PC-9 (cell line): ENCODE measurements around the gene SYNGR1.
"Not testable (repeated sequence)": the region's sequence is repeated elsewhere in the genome, so short reads cannot be mapped to it uniquely, and the experiment has no call there.

Experiments used
- CTCF ChIP-seq: fragments of 200-600 bp; sonication (generic); conservative IDR thresholded peaks from 2 replicates; pipeline ENCODE4 v1.6.1; 2017; ENCODE audit warnings: mixed run types, antibody characterized with exemption, mild to moderate bottlenecking, moderate library complexity
- EZH2 ChIP-seq: fragments of 200-600 bp; sonication (generic); IDR thresholded peaks from 2 replicates; pipeline ENCODE4 v1.8.0; 2017; ENCODE audit warnings: antibody characterized with exemption, low read depth

DNA sequence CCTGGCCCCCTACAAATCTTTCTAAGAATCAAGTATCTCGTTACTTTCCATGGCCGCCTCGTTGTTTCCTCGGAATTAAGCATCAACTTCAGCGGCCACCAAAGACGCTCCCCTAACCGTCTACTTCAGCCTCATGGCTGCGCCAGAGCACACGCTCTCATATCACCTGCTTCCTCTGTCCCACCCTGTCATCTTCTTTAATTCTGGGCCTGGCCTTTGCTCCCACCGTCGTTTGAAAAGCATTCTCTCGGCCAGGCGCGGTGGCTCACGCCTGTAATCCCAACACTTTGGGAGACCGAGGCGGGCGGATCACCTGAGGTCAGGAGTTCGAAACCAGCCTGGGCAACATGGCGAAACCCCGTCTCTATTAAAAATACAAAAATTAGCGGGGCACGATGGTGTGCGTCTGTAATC, 29.2 kb upstream of the SYNGR1 start:
- not testable (repeated sequence) for TF ChIP-seq CTCF, EZH2
